Activated CD8-positive, alpha-beta memory T cell treated with anti-CD3 and anti-CD28 coated beads for 24 hours (primary cell): ENCODE results near the gene HEPH.
"Not testable (repeated sequence)": the region's sequence is repeated elsewhere in the genome, so short reads cannot be mapped to it uniquely, and the experiment has no call there.

Experiments used
- DNase-seq: peaks from one replicate; pipeline ENCODE4 v3.0.0-alpha.2; 2020

HEPH gene, protein sequence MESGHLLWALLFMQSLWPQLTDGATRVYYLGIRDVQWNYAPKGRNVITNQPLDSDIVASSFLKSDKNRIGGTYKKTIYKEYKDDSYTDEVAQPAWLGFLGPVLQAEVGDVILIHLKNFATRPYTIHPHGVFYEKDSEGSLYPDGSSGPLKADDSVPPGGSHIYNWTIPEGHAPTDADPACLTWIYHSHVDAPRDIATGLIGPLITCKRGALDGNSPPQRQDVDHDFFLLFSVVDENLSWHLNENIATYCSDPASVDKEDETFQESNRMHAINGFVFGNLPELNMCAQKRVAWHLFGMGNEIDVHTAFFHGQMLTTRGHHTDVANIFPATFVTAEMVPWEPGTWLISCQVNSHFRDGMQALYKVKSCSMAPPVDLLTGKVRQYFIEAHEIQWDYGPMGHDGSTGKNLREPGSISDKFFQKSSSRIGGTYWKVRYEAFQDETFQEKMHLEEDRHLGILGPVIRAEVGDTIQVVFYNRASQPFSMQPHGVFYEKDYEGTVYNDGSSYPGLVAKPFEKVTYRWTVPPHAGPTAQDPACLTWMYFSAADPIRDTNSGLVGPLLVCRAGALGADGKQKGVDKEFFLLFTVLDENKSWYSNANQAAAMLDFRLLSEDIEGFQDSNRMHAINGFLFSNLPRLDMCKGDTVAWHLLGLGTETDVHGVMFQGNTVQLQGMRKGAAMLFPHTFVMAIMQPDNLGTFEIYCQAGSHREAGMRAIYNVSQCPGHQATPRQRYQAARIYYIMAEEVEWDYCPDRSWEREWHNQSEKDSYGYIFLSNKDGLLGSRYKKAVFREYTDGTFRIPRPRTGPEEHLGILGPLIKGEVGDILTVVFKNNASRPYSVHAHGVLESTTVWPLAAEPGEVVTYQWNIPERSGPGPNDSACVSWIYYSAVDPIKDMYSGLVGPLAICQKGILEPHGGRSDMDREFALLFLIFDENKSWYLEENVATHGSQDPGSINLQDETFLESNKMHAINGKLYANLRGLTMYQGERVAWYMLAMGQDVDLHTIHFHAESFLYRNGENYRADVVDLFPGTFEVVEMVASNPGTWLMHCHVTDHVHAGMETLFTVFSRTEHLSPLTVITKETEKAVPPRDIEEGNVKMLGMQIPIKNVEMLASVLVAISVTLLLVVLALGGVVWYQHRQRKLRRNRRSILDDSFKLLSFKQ

DNA sequence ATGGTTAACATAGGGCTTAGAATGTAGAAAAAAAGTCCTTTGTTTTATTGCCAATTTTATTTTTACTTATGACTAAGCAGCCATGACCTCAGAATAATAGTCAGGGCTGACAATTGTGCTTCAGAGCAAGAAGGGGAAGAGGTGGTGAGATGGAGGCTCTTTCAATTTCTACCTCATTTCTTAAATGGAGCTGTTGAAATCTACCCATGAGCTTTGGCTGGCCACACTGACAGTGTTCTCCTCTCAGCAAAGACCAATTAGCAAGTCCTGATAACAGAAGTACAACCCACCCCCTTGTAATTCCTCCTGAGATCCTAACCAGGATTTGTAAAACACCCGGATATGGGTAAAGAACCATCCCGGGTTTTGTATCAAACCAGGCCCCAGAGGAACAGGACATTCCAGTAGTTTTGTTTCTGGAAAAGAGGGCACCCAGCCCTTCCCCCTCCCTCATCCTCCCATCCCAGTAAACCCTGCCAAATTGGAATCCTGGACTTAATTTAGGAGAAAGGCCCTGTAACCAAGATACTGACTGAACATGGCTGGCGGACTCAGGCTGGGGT lies at the start of gene HEPH:
Gene HEPH (plus strand): TSS at position 399 of the 563 bp plus-strand sequence. CDS start 6,324 bp downstream, outside the sequence.
- DNase-seq = no peak

DNA sequence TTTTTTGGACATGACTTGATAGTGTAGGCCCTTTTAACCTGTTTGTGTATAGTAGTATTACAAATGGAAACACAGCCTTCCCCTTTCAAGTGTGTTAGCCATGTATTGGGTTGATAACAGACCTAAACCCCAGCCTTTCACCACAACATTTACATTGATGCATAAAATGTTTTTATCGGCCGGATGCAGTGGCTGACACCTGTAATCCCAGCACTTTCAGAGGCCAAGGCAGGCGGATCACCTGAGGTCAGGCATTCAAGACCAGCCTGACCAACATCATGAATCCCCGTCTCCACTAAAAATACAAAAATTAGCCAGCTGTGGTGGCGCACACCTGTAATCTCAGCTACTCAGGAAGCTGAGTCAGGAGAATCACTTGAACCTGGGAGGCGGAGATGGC lies 45.3 kb upstream of the HEPH start:
- DNase-seq = not testable (repeated sequence)

DNA sequence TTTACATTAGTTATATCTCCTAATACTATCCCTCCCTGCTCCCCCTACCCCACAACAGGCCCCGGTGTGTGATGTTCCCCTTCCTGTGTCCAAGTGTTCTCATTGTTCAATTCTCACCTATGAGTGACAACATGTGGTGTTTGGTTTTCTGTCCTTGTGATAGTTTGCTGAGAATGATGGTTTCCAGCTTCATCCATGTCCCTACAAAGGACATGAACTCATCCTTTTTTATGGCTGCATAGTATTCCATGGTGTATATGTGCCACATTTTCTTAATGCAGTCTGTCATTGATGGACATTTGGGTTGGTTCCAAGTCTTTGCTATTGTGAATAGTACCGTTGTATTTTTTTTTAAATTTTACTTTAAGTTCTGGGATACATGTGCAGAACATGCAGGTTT lies 42.7 kb upstream of the HEPH start:
- DNase-seq = not testable (repeated sequence)

DNA sequence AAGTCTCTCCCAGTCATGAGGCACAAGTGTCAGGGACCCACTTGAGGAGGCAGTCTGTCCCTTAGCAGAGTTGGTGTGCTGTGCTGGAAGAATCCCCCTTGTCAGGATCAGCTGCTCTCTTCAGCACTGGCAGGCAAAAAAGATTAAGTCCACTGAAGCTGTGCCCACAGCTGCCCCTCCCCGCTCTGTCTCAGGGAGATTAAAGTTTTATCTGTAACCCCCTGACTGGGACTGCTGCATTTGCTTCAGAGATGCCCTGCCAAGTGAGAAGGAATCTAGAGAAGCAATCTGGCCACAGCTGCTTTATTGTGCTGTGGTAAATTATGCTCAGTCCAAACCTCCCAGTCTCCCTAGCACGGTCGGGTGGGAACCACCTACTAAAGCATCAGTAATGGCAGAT lies 37.4 kb upstream of the HEPH start:
- DNase-seq = no peak

DNA sequence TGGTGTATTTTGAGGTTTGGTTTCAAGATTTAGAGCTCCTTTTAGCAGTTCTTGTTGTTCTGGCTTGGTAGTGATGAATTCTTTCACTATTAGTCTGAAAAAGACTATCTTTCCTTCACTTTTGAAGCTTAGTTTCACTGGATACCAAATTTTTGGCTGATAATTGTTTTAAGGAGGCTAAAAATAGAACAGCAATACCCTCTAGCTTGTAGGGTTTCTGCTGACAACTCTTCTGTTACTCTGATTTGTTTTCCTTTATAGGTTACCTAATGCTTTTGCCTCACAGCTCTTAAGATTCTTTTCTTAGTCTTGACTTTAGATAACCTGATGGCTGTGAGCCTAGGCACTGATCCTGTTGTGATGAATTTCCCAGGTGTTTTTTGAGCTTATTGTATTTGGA lies 33.6 kb upstream of the HEPH start:
- DNase-seq = no peak

DNA sequence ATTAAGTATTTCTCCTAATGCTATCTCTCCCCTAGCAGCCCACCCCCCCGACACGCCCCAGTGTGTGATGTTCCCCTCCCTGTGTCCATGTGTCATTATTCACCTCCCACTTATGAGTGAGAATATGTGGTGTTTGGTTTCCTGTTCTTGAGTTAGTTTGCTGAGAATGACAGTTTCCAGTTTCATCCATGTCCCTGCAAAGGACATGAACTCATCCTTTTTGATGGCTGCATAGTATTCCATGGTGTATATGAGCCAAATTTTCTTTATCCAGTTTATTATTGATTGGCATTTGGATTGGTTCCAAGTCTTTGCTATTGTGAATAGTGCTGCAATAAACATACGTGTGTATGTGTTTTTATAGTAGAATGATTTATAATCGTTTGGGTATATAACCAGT lies 28.8 kb upstream of the HEPH start:
- not testable (repeated sequence) for DNase-seq

DNA sequence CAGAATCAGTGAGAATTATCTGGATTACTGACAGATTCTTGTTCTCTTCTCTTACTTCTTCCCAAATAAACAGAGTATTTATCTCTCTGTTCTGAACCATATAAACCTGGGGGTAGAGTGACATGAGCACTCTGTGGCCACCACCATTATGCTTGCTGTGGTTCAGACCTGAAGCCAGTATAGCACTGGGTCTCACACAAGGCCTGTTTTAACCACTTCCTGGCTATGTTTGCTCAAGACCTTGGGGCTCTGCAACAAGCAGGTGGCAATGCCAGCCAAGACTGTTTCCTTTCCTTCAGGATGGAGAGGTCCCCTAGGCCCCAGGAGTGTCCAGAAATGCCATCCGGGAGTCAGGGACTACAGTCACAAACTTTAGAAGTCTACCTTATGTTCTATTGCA lies 21.7 kb upstream of the HEPH start:
- no peak for DNase-seq

DNA sequence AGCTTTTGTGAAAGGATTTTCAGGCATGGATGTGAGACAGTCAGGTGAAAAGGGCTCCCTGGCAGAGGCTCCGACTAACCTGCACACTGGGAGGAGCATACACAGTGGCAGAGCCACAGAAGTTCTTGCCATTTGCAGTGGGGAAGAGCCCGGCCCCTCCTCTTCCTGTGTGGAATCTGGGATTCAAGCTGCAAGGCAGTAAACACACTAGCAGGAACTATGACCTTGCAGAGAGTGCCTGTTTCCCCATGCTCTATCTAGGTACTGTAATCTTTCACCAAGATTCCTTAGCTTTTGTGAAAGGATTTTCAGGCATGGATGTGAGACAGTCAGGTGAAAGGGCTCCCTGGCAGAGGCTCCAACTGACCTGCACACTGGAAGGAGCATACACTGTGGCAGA lies 19.8 kb upstream of the HEPH start:
- no peak for DNase-seq

DNA sequence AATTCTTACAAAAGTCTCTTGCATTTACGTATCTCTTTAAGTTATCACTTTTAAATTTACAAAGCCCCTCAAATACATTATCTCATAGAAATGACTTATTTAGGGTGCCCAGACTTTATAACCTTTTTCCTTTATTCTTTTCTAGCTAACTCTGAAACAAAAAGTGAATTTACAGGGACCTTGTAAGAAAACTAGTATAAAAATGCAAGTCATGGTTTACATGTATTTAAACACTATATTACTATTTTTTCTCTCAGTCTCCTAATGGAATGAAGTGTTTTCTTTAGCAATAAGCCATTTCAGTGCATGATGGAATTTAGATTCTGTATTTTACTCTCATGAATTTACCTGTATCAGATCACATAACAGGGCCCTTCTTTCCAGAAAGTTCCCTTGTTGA lies 14.5 kb upstream of the HEPH start:
- no peak for DNase-seq

DNA sequence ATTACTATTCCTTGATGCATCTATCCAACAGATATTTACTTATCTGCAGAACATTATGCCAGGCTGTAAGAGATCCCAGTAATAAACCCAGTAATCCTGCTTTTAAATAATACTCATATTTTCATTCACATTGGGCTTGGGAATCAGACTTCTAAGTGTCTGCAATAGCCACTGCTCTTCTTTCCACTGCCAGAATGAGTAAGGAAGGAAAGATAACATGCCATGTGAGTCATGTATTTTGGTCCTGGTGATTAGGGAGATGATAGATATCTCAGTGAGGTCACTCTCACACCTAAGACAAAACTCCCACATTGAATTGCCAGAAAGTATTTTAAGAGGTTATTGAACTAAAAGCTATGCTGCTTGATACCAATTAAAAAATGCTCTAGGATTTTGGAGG lies 13.9 kb upstream of the HEPH start:
- no peak for DNase-seq

DNA sequence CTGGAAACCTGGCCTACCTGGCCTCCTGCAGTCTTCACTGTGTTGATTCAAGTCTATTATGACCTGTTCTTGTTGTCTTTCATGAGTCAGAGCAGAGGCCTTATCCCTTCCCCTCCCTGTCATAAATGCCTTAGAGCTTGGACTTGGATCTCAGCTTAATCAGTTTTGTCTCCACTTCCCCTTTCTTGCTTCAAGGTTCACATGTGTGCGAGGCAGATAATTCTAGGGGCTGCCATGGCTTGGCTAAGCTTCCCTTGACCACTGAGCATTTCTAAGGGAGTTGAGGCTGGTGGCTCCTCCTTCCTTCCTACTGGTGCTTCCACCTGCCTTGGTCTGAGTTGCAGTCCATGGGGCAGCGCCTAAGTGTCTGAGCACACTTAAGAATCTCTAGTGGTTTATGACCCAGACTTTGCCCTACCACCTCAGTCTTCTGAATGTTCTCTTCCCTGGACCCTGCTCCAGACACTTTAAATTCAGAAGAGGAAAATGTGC lies 1.7 kb upstream of the HEPH start:
- no peak for DNase-seq

DNA sequence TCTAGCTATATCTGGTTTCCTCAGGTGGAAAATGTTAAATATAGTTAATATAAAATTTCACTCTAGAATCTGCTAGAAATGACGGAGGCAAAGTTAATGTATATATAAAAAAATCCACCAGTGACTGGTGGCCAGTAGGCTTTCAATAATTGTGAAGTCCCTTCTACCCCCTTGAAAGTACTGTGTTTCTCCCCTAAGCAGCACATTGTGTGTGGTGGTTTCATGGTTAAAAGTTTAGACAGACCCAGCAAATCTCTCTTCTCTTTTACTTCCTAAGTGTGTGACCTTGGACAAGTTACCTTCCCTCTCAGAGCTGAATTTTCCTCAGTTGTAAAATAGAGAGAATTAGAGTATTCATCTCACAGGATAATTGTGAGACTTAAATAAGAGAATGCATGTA lies 600 bp upstream of the HEPH start:
- DNase-seq = no peak

DNA sequence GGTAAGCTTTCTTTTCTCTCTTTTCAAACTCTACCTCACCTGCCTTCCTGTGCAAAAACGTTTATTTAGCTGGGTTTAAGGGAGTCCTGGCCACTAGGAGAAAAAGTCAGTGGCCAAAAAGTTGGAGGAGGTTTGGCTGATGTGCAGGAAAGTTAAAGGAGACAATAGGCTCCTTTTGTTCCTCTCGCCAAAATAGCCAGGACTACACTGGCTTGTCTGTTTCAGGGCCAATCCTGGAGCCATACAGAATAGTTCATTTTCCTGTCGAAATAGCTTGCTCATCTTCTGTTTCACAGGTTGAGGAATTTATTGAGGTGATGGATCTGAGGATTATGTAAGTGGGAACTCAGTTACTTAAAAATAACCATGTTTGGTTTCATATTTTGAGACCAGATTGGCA lies 423 bp downstream of the HEPH start:
- no peak for DNase-seq

DNA sequence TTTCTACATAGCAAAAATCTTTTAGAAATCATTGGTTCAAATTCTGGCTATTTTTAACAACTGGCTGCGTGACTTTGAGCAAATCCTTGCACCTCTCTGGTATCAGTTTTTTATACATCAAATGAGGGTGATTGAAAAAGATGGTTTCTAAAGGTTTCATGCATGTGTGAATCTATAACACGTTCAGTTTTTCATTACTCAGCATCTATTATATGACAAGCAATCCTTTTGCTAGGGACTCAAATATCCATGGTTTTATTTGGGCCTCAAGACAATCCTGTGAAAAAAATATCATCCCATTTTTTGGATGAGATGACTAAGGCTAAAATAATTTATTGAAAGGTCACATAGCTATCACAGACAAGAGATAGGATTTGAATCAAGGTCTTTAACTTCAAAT lies 884 bp downstream of the HEPH start:
- DNase-seq = no peak

DNA sequence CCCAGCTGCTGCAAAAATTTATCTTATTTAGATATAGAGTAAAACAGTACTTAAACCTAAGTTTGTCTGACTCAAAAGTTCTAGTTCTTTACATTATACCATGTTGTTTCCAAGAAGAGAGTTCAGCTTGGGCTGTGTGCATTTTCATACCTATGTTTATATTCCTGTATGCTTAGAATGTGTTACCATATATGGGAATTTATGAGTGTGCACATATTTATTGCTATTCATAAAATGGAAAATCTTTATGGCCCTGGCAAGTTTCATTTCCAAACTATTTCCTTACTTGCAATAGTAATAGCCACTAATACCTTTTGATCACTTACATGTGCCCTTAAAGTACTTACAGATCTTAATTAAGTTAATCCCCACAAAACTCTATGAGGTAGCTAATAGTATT lies 2.6 kb downstream of the HEPH start:
- no peak for DNase-seq

DNA sequence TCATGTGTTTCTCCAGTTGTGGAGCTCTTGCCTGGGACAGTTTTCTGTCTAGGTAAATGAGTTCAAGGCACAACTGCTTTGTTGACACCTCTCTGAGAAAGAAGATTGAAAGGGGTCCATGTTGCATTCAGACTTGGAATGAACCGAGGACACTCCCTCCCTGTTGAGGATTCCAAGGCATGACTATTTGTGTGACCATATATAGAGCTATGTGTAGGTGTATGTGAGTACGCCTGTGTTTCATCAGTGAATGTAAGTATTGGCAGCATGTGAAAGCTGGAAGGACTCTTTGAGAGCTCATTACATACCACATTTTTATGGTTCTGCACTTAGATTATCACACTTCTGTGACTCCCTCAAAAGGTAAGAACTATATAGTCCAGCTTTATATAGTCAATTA lies 3.4 kb downstream of the HEPH start:
- DNase-seq = no peak

DNA sequence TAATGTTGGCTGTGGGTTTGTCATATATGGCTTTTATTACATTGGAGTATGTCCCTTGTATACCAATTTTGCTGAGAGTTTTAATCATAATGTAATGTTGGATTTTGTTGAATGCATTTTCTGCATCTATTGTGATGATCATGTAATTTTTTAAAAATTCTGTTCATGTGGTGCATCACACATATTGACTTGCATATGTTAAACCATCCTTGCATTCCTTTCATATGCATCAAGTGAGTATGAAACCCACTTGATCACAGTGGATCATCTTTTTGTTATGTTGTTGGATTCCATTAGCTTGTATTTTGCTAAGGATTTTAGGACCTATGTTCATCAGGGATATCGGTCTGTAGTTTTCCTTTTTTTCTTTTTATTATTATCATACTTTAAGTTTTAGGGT lies 12.1 kb downstream of the HEPH start:
- no peak for DNase-seq

DNA sequence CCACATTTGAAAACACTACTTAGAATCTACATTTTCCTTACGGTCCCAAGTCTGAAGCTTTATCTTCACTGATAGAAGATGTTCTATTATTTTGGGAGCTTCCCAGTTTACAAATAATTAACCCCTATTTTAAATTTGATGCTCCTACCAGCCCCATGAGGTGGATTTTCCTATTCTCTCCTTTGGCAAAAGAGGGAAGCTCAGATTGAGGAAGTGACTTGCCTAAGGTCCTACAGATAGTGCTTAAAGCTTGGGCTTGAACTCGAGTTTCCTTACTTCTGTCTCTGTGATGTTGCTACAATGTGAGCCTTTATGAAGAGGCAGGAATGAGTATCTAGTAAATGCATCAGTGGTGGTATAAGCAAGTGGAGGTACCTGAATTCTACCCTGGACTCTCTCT lies 27.5 kb downstream of the HEPH start:
- DNase-seq = no peak

DNA sequence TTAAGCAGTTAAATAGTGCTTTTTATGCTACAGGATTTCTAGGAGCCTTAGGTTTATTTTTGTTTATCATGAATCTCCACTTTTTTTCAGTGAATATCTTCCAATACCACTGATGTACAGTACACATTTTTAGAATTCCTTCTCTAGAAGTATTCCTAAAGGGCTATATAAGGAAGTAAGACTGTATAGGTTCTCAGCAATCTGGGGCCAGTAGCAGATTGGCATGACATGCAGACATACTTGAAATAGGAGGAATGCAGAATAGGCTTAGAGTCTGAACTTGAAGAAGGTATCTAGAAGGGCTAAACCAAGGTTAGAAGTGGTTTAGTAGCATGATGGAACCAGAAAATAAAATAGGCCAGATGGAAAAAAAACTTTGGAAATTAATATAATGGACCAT lies 29.8 kb downstream of the HEPH start:
- DNase-seq = no peak

DNA sequence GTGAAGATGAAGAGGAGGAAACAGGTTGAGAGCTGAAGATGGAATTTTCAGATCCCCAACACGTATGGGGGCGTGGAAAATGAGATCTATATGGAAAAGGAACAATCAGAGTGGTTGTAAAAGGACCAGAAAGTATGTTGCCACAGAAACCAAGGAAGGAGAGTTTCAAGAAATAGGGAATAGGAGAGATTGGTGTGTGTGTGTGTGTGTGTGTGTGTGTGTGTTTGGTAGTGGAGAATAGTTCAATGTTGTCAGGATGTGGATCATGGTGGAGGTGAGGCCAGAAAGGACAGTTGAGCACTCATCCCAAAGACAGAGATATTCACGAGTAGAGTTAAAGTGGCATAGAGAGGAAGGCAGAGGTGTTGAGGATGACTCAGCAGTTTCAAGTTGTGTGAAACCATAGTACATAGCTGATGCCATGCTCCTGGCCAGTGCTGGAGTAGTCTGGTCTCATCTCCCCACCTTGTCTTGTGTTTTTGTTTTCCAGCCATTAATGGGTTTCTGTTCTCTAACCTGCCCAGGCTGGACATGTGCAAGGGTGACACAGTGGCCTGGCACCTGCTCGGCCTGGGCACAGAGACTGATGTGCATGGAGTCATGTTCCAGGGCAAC lies 36.1 kb downstream of the HEPH start:
- no peak for DNase-seq

DNA sequence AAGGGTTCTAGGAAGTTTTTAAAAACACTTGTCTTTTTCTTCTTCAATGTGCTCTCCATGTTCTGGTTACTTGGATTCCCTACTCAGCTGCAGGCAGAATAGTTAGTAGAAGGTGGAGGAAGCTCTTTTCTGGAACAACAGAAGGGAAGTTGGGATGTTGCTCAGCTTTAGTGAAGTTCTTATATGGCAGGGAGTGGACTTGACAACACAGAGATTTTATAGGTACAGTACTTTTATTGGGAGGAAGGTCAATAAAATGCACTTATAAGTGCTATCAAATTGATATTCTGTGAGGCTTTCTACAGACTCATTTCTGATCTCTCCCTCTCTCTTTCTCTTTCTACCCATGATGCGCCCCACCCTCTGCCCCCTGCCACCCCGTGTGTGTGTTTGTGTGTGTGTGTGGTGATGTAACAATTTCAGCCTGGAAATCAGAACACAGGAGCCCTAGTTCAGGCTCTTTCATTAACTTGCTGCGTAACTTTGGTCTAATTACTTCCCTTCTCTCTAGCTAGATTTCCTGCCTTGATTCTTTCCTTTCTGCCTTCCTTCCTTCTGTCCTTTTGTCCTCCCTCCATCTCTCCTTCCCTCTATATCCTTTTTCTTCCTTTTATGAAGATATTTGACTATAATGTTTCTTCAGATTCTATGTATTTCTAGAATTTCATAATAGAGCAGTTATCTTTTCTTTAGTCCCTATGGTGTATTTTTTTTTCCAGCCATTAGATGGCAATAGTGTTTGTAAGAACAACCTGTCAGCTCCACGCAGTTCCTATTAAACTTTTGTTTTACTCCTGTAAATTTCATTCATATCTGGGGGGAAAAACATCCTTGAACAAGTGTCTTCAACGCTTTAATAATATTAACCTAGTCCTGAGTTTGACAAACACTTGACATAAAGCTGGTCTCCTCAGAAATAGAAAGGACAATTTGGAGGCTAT lies 37.1 kb downstream of the HEPH start:
- DNase-seq = no peak
